ENCODE results near the gene THOC1.

GRCh38 chr18:313931-314330 lies 46.1 kb upstream of the THOC1 start:
- no peak for TF ChIP-seq YY1 (IDR thresholded peaks at IDR 0.05; ENCODE audit: insufficient read depth, insufficient read length)
- no peak for TF ChIP-seq SUZ12 (IDR thresholded peaks at IDR 0.05; ENCODE audit: extremely low read depth, insufficient read depth, insufficient read length)
- TF ChIP-seq ZNF274 (IDR thresholded peaks at IDR 0.05; ENCODE audit: low read depth, low read length) = no peak
